ENCODE measurements around the gene FOXD2.

FOXD2 gene

DNA sequence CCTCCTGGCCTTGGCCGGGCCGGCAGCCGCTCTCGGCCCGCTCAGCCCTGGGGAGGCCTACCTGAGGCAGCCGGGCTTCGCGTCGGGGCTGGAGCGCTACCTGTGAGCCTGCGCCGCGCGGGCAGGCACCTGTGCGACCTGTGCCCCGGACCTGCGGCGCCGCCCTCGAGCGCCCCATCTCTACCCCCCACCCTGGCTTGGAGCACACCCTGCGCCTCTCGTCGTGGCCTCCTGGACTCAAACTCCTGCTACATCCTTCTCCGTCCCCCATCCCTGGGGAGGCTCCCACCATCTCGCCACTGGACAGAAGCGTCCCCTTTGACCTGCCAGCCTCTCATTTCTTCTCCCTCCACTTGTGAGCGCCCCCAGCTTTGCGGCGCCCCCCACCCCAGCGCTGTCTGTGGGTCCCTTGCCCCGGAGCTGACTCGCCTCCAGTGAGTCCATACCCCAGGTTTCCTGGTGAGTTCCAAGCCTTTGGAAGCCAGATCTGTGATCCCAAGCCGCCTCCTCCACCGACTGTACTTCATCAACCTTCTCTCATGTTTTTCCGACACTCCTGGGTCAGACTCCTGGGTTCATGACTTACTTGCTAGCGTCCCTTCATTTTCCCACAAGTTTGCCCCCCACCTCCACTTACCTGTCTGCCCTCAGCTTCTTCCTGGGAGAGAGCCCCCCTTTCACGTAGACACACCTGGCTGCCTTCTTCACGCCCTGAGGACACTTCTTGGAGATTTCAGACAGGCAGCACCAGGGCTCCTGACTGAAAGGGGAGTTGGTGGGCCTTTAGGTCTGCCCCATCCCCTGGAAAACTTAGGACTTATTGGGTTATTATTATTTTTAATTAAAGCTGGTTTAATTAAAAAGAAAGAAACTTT is 20.4 kb upstream of the FOXD2 start:
- no peak for DNase-seq

DNA sequence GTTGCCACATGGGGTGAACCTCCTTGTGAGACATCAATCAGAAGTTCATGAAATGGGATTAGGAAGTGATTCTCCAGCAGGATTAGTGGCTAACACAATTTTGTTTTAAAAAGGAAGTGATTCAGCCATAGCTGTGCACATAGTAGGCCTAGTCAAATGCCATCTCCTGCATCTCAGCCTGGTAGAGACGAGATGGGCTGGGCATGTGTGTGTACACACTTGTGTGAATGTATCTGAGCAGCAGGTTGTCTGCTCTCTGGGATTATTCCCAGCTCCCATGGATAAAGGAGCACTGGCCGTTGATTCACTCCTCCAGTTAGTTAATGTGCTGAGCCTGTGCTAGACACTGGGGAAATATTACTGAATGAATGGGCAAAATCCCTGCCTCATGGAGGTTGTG is 19.7 kb upstream of the FOXD2 start:
- no peak for DNase-seq

- no peak for DNase-seq
Observed at GRCh38 chr1:47418681-47419325, 19.0 kb upstream of the FOXD2 start.

- DNase-seq = no peak
Observed at GRCh38 chr1:47420547-47420946, 17.3 kb upstream of the FOXD2 start.

- no peak for DNase-seq
Observed at GRCh38 chr1:47423872-47424271, 14.0 kb upstream of the FOXD2 start.

DNA sequence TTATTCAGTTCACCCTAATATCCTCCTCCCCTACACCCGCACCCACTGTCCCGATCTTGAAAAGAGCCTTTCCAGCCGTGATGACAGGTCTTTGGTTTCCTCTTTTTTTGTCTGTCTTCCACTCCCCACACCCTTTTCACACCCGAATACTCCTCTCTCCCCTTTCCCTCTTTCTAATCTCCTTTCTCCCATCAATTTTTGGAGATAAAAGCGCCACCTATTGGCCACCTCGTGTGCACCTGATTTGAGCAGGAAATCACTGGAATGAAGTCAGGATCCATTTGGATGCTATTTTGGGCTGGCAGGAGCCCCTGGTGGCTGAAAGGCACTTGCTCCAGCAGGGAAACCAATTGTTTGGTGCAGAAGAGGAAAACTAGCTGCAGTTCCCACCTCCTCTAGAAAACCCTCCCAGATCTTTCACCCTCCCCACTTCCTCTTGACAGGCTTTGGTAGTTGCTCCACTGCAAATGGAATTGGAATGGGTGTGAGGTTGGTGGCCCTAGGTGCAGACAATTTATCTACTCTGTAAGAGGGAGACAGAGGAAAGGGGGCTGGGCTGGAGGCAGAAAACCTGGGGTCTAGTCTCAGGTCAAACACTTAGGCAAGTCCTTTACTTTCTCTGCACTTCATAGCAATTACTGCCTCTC is 13.4 kb upstream of the FOXD2 start:
- no peak for DNase-seq

DNA sequence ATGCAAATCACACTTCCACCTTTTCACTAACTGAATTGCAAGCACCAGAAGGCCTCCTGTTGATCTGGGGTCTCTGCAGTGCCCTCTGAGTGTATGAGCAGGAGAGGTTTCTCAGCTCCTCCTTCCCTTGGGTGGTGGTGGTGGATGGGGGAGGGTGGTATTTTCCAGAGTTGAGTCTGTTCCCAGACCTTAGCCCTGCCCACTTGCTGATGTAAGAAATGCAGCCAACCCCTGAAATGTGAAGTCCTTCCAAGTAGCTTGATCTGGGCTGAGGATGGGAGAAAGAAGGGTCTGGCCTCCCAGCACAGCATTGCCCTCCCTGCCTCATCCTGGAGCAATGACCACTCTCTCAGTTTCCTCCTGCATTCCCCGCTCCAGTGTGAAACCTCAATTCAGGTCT is 6.3 kb upstream of the FOXD2 start:
- DNase-seq = no peak

DNA sequence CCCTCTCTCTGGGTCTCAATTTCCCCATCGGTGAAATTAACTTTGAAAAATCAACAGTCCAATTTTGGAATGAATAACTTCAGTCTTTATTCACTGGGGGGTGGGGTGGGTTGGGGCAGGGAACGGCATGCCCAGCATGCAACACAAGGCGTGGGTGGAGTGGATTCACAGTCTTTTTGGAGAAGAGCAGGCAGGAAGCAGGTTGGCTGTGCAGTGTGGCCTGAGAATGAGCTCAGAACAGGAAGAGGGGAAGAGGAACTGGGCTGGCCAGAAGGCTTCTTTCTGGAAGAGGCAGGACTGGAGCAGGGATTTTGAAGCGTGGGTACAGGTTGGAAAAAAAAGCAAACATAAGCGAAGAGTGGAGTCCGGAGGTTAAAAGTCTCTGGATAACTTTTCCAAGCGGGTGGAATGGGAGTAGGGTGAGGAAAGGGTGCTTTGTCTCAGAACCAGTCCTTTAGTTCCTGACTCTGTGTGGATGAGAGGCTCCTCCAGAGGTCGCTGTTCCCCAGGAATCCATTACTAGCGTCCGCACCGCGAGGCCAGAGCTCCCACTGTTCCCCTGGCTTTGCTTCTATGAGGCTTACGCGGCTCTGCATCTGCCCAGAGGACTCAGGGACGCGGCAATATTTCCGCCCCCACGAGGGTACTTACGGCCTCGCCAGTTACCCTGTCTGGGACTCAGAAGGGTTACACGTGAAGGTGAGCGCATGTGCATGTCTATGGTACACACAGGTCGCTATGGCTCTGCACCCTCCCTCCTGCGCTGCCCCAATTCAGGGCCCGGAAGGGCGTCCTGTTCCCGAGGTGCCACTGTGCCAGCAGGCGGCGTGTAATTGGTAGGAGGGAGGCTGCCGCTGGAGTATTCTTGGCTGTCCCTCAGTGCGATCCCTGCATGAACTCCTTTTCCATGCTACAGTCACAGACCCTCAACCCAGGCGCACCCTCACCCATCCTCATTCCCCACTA is 5.5 kb upstream of the FOXD2 start:
- DNase-seq = no peak

DNA sequence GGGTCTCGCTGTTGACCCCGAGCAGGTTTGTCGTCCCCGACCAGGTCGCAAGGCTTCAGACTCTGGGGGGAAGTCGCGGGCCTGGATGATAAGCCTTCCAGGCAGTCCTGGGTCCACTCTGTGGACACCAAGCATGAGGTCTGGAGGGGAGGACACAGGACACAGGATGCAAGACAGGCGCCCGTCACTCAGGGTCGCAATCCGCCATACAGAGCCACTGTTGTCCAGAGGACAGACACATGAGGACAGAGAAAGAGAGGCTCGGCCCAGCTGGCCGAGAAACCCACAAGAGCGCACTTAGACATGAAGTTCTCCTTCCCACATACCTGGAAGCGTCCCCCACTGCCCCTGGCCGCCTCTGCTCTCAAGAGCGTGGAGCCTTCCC is 4.8 kb upstream of the FOXD2 start:
- no peak for DNase-seq

DNA sequence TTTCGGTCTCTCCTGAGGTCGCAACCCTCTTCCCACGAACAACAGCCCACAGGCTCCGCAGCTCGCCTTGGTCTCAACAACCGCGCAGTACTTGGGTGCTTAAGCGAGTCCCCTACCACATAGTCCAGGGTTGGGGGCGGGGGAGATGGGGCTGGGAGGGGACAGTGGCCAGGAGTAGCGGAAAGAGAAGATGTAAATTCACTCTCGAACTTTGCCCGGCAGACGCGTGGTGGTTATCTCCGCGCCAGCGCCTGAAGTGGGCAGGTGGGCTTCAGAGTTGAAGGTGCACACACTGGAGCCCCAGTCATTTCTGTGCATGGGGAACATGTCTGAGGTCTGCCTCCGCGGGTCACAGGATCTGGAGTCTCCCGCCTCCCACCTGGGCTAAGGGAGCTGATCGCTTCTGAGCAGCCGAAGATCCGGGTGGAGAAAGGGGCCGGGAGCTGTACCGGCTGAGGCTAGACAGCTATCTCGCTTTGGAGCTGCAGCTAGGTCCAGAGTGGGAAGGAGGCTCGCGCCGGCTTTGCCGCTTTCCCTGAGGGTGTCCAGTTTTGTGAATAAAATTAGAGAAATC is 4.3 kb upstream of the FOXD2 start:
- DNase-seq = no peak

- DNase-seq = no peak
Observed at GRCh38 chr1:47434051-47434842, 3.6 kb upstream of the FOXD2 start.

DNA sequence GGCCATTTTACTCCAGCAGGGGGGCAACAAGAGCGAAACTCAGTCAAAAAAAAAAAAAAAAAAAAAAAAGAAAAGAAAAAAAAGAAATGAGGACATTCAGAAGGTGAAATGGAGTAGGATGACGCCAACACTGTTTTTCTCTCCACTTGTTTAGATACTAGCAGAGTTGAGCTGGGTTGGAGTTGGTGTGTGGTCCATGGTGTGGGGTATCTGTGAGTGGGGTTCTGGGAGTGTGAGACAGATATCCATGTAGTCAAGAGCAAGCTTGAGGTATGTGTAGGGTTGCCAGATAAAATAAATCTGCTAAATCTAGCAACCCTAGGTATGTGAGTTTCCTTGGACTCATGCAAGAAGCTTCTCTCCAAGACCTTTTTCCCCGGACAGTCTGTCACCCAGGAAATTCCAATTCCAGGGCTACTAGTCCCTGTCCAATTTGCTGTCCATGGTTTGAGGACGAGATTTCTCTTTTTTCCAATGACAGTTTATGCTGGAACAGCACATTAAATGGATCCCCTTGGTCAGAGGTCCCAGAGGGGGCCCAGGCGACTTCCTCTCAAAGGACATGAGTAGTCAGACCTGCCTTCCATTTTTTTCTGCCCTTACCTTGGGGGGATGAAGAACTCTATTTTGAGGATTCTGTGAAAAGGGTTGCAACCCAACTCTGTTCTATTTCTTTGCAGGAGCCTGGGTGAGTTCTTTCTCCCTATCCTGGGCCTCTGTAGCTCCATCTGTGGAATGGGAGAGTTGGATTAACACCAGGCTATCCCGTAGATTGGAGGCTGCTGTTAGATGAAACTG is 2.1 kb upstream of the FOXD2 start:
- no peak for DNase-seq

GRCh38 chr1:47436304-47436978 is 1.4 kb upstream of the FOXD2 start:
- no peak for DNase-seq

DNA sequence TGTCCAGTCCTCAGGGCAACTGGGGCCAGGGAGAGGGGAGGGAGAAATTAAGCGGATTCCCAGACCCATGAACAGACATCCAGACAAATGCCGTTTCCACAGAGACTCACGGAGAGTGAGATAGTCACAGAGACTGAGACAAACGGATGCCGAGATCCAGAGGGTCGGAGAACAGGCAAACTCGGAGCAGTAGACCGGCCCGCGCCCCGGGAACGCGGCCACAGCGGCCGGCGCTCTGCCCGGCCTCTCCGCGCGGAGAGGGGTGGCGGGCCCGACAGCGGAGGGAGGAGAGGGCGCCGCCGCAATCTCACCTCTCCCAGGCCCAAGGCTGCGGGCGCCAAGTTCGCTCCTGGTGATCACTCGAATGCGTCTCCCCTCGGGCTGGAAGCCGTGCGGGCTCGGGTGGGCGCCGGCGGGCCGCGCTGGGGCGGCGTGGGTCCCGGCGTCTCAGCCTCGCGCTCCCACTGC is 831 bp upstream of the FOXD2 start:
- no peak for DNase-seq

DNA sequence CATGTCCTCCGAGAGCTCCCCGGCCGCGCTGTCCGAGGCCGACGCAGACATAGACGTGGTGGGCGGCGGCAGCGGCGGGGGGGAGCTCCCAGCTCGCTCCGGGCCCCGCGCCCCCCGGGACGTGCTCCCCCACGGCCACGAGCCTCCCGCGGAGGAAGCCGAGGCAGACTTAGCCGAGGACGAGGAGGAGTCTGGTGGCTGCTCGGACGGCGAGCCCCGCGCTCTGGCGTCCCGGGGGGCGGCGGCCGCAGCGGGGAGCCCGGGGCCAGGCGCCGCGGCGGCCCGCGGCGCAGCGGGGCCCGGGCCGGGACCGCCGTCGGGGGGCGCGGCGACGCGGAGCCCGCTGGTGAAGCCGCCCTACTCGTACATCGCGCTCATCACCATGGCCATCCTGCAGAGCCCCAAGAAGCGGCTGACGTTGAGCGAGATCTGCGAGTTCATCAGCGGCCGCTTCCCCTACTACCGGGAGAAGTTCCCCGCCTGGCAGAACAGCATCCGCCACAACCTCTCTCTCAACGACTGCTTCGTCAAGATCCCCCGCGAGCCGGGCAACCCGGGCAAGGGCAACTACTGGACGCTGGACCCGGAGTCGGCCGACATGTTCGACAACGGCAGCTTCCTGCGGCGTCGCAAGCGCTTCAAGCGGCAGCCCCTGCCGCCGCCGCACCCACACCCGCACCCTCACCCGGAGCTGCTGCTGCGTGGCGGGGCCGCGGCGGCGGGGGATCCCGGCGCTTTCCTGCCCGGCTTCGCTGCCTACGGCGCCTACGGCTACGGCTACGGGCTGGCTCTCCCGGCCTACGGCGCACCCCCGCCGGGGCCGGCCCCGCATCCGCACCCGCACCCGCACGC is 547 bp downstream of the FOXD2 start:
- DNase-seq = no peak

DNA sequence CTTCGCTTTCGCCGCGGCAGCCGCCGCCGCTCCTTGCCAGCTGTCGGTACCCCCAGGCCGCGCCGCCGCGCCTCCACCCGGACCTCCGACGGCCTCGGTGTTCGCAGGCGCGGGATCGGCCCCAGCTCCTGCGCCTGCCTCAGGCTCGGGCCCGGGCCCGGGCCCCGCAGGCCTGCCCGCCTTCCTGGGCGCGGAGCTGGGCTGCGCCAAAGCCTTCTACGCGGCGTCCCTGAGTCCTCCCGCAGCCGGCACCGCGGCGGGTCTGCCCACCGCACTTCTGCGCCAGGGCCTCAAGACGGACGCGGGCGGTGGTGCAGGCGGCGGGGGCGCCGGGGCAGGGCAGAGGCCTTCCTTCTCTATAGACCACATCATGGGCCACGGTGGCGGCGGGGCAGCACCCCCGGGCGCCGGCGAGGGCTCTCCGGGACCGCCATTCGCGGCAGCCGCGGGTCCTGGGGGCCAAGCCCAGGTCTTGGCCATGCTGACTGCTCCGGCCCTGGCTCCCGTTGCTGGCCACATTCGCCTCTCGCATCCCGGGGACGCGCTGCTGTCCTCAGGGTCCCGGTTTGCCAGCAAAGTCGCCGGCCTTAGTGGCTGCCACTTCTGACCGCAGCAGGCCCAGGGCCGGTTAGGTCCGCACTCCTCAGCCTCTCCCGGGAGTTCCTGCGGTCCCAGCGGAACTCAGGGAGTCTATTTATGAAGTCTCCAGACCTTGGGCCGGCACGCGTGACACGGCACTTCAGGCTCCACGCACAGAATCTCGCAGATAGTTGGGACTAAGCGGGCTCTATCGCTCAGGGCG is 1.4 kb downstream of the FOXD2 start:
- DNase-seq = no peak

DNA sequence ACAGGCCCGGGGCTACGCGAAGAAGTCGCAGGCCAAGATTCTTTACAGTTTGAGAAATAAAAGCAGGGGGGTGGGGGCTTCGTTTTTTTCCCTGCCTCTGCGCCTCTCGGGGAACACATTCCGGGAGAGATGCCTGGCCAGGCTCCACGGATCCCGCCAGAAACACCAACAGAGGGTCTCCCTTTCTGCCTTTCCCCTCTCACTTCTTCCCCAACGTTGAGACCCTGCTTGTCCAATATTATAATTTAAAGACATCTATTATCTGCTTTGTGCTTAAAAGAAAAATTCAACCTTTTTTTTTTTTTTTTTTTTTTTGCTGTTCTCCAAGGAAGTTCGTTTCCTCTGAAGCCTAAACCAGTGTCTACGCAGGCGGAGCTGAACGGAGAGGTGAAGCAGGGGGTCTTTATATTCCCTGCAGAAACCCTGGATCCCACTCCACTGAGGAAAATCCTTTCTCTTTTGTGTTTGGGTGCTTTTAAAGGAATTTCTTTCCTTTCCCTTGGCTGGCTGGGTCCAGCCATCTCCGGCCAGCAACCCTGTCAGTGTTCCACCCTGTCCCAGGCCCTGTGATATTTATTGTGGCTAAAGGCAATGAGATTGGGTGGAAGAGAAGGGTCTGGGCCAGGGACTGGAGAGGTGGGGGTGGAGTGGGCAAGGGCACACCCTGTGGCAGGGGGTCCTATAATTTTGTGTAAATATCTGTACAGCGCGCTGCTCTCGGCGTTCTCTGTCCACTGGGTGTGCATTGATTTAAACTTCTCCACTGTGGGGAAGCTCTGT is 2.2 kb downstream of the FOXD2 start:
- DNase-seq = no peak

Measured in NCI-H1436 treated with DMSO at 0.1 percent for 48 hours (cell line).